Head of caudate nucleus (tissue), 42 donors: Measurements from ENCODE around the gene DHRS12.
A peak's percentile ranks its signal among the peaks of the same experiment; 100 is the strongest.

Experiments
- DNase-seq, 42 donors: peaks; one replicate each; pipeline versions ENCODE4 v3.0.0 to v3.0.0-alpha.2; 2020 to 2021; ENCODE audit warnings: mixed read lengths in 7 of 42
- intact Hi-C: fragments of 100-400 bp; cut with DNase I; formaldehyde crosslinking; loops from one replicate; pipeline ENCODE4 v1.15.0; 2022

Gene DHRS12

DNA sequence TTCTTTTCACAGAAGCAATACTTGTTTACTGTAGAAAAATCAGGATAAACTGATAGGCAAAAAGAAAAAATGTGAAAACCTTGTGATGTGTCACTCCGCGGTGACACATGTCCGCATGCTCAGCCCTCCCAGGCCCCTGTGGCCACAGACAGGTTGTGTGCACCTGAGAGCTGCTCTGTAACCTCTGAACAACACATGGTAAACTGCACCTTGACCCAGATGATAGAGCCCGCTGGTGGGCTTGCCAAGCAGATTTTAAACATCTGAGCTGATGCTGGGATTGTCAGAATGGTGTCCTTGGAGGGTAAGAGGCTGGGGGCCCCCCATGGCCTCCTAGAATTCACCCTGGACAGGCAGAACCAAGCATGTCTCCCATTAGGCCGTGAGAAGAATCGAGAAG is 33.8 kb downstream of the DHRS12 start:
- intact Hi-C loops: no loop called here
- peak in 1 of 42 donors; percentile 32 for DNase-seq

DNA sequence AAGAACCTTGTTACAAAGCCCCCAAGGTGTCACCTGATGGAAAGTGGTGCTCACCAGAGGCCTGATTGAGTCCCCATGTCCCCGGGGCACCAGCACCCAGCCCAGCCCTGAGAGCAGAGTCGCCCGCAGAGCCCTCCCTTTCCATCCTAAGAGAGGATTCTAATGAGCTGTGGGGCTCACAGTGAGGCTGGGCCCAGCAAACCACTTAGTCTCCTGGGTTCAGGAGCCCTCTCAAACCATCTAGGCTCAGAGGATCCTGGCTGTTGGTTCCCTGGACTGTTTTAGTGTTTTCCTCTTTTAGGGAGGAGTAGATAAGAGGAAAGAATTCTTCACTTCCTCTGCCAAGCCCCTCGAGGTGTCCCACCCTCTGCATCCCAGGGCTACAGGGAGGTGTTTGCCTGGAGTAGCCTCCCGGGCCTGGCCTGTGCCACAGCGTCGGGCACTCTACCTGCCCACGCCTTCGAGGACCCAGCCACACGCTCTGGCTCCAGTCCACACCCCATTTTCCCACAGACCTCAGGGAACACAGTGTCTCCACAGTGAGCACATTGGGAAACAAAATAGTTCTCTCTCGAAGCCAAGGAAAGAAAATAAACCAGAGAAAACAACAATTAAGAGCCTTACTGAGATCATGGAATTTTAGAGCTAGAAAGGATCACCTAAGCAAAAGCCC is 34.4 kb downstream of the DHRS12 start:
- intact Hi-C loops: no loop called here
- no peak for DNase-seq

DNA sequence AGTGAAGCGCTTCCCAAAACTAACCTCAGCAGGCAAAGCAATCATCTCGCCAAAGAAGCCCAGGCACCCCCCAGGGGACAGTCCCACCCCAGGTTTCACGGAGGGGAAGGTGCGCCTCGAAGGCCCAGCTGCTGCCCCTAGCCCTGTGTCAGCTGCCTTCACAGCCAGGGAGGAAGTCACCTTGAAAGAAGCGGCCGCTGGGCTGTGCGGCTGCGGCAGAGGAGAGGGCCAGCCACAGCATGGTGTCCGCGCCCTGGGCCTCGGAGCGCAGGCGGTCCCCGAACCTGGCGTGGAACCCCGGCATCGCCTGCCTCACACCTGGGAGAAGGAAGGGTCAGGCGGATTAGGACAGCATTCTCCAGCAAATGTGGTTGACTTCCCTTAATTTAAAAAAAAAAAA is 35.0 kb downstream of the DHRS12 start:
- intact Hi-C loops: no loop called here
- no peak for DNase-seq

DNA sequence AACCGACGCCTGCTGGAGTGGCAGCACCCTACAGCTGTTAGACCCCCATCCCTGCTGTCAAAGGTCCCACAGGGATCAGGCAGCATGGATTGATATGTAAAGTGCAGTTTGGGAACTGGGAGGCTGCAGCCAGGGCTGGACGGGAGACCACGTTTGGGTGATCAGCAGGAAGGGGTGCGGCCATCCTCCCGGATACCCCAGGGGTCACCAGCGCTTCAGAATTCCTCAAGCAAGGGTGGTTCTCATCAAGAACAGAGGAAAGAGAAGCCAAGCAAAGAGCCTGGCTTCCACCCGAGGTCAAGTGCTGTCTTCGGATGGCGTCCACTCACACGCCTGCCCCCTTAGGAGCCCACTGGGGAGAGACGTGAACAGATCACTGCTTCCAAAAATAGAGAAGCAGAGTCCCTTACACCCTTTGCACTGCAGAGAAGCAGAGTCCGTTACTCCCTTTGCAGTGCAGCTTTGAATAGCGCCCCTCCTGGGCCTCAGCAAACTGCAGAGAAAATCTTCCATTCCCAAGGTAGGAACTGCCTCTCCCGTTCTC is 35.5 kb downstream of the DHRS12 start:
- no peak for DNase-seq
- intact Hi-C loops: no loop called here

DNA sequence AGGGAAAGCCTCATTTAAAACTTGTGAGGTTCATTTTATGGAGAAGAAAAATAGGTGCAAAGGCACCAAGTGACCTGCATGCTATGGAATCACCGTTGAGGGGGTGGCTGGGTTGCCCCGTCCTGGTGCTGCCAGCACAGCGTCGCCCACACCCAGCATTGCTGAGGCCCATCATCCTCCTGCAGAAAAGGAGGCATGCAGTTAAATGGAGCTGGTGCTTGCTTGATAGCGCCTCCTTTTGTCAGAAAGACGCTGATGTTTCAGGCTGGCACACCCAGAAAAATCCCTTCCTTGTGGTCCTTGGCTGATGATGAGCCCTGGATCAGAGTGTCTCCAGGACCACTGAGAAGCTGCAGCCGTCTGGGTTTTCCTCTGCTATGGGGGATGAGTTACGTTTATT is 36.9 kb downstream of the DHRS12 start:
- intact Hi-C loops: no loop called here
- DNase-seq: no peak

DNA sequence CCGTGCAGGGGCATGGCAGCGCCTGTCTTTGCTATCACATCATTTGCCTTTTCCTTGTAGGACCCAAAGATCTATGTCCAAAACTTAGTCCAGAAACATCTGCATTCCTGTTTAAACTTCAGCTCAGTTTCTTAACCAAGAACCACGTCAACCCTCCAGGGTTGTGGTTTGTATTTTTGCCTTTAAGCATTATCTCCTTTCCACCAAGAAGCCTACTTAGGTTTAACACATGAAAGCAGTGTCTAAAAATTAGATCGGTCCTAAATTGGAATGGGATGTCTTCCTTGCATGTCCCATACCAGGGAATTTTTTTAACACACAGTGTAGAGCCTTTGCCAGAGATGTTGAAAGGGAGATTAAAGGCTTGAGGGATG is 38.8 kb downstream of the DHRS12 start:
- intact Hi-C loops: no loop called here
- DNase-seq: no peak

DNA sequence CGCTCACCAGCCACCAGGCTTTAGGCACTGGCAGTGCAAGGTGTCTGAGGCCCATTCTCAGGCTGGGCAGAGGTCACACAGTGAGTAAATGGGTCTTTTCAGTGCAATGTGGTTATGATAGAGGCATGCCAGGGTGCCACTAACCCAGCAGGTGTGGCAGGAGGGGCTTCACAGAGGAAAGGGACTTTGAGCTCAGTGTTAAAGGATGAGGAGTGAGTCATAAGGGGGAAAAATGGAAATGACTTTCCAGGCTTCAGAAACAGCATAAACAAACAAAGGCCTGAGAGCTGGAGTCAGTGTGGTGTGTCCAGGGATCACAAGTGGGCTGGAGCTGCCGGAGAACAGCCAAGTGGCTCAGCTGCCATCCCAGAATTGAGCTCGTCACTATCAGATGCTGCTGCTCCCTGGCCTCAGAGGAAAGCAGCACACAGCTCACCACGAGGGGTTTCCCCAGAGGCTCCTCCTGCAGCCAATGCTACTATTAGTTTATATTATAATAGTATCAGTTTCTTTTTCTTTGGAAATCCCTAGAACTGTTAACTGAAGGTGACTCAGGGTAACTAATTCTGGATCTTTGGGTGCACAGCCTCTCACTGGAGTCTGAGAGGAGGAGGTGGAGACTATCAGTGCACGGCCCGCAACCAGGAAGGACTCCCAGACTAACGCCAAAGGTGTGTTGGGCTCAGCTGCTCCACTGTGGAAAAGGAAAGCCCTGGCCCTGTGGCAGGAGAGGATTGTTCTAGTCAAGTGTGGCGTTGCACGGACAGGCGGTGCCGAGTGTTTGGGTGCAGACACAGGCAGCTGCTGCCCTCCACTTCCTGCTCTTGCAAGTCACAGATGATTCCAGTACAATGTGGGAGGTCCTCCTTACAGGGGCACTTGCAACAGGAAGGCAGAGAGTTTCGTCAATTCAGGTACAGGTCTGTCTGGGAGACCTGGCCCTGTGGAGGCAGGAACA is 39.5 kb downstream of the DHRS12 start:
- DNase-seq: peak in 41 of 42 donors; percentile 37 to 87 (median 71)

DNA sequence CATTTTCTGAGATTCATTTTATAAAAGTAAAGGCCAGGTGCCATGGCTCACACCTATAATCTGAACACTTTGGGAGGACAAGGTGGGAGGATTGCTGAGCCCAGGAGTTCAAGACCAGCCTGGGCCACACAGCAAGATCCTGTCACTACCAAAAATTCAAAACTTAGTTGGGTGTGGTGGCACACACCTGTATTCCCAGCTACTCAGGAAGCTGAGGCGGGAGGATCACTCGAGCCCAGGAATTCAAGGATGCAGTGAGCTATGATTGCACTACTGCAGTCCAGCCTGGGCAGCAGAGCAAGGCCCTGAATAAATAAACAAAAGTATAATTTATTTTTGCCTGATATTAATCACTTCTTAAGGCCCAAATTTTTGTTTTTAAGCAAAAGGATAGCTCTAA is 40.5 kb downstream of the DHRS12 start:
- DNase-seq: no peak
- intact Hi-C loops: no loop called here

More for the DNA sequence above, 39.5 kb downstream of the DHRS12 start:
- intact Hi-C loops: no loop called here

DNA sequence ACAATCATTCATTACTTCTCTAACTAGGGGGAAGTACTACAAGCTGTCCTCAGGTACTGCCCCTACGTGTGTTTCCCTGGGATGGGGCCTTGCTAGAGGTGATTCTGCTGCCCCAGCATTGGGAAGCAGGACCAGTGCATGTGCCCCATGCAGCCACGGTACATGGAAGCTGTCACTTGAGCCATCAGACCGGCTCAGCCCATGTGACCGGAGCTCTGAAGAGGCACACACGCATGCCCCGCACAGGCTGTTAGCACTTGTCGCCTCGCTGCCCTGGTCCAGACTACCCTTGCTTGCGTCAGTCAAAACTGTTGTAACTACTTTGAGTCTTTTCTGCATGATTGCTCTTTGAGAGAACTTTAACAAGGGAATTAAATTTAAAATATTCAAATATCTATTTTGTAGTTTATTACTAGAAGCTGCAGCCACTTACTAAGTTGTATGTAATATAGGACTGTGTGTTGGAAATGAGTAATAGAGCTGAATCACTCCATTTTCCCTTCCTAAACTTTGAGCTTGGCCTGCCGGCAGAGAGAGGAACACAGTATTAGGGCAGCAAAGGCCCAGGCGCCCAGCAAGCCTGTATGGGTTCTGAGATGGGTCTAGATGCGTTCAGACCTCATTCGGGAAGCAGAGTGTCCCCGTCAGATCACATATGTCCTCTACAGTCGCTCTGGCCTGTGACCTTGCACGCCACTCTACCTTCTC is 42.2 kb downstream of the DHRS12 start:
- DNase-seq: peak in 2 of 42 donors; percentile 12 to 59
- intact Hi-C loops: no loop called here

DNA sequence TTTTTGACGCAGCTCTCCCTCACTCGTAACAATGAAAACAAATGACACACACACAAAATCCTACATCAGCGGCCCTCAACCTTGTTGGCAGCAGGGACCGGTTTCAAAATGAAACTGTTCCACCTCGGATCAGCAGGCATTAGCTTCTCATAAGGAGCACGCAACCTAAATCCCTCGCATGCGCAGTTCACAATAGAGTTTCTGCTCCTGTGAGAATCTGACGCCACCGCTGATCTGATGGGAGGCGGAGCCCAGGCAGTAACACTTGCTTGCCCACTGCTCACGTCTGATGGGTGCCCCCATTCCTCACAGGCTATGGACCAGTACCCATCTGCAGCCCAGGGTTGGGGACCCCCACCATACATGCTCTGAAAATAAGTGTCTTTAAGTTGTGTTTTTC is 43.4 kb downstream of the DHRS12 start:
- peak; percentile 70 to 95 (median 88) for DNase-seq

DNA sequence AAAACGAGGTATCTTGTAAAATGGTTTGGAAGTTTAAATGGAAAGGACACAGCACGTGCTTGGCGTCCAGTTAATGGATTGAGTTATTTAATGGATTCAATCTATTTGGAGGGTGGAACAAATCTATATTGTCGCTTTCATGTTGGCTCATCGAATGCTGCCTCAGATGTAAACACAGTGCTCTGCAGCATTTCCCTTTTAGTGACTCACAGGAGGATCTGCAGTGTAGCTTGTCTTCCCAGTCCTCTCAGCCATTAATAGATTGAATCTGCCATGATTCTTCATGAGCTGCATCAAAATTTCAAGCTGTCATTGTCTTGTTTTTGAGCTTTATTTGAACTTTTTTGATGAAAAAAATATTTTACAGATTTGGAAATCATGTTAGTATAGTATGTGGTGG is 44.7 kb downstream of the DHRS12 start:
- intact Hi-C loops: no loop called here
- DNase-seq: no peak

More for the DNA sequence above, 43.4 kb downstream of the DHRS12 start:
- intact Hi-C loops: no loop called here

DNA sequence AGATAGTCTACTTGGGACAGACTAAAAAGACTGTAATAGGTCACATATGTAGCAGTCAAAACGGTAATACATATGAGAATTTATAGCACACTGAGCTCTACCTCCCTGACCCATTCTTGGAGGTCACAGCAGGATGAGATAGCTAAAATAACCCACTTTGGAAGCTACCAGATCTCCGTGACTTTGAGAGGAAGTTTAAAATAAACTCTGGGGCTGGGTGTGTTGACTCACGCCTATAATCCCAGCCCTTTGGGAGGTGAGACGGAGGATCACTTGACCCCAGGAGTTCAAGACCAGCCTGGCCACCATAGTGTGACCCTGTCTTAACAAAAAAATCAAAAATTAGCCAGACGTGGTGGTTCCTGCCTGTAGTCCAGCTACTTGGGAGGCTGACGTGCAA is 45.3 kb downstream of the DHRS12 start:
- intact Hi-C loops: no loop called here
- no peak for DNase-seq

DNA sequence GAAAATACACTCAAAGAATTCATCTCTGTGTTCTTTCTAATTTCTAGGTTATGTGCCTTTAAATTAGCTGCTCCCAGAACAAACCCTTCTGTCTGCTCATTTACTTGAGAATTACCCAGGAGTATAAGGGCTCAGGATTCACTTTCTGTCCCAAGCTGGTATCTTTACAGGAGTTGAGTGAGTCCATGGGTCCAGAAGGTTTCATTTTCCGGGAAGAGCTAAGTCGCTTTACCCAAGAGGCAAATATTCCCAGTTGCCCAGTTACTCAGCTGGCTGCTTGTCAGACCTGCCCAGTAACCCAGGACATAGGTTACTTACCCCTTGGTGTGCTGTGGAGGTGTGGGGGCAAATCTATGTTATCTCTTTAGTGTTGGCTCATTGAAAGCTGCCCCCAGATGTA is 47.3 kb downstream of the DHRS12 start:
- intact Hi-C loops: no loop called here
- DNase-seq: no peak

DNA sequence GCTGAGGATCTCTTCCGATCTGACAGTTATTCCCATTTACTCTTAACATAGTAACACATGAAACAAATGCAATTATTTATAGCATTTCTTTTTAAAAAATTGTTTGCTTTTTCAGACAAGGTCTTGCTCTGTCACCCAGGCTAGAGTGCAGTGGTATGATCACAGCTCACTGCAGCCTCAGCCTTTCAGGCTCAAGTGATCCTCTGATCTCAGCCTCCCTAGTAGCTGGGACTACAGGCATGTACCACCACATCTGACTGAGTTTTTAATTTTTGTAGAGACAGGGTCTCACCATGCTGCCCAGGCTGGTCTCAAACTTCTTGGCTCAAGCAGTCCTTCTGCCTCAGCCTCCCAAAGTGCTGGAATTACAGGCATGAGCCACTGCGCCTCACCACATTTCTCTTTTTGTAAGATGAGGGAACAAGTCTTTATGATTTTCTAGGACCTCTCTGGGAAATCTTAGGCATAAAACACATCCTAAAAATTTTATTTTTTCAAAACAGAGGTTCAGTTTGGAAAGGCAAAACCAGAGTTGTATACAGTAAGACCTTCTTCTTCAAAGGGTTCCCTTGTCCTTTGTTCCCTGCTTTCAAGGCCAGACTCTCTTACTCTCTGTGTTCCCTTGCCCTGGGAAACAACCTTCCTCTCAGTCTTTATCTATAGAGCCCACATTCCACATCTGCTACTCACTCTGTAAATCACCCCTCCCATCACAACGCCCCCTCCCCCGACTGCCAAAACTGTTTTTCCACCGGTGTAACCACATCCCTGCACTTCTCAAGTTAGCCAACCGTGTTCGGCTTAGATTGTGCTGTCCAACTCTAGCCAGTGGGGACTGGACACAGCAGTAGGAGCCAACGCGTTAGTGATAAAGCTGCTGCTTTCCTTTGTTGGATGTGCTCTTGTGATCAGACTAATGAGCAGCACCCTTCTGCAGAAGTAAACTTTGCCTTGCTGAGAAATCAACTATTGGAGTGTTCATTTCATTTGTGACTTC is 56.2 kb downstream of the DHRS12 start:
- intact Hi-C loops: no loop called here
- no peak for DNase-seq

DNA sequence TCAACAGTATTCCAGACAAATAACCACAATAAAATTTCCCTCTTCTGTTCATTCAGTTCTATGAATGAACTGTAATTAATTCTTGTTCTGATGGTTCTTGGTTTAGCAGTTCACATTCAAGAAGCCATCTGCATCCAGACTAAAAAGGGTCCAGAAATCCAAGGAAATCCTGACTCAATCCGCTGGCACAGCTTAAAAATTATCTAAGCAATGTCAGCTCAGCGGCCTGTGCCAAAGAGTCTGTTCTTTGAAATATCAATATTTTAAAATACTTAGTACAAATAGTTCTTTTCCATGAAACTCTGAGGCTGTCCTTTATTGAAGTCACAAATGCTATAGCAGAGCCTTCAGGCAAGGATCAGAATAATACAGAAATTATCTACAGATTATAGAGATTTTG is 57.2 kb downstream of the DHRS12 start:
- DNase-seq: no peak
- intact Hi-C loops: no loop called here

DNA sequence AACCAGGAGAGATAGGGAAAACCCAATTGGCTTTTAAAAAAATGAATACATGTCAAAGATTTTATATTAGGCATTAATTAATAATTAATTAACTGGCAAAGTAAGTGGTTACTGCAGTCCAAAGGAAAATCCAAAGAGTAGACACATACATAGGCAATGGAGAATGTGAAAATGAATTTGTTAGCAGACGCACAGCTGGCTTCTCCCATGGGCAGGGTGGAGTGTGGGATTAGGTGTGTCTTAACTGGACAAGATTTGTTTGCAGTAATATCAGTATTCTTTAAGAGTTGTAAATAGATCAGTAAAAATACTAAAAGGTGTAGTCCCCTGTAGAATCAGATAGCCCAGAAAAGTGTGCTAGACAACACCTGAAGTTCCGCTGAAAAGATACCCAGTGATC is 58.7 kb downstream of the DHRS12 start:
- DNase-seq: no peak
- intact Hi-C loops: no loop called here

DNA sequence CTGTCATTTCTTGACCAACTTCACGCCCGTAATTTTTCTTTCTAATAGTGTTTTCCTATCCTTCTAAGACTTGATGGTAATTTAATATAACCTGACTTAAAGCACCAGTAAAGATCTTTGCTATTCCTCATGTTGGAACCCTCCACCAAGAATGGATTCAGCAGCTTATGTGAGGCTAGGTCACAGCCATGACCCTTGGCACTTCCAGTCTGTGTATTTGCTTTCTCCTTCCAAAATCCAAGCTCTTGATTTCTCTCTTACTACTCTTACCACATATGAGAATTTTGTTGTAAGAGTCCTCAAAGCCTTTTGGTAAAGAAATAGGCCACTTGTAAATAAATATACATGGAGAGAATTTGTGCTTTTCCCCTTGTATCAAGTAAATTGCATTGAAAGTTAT is 61.4 kb downstream of the DHRS12 start:
- no peak for DNase-seq
- intact Hi-C loops: no loop called here

DNA sequence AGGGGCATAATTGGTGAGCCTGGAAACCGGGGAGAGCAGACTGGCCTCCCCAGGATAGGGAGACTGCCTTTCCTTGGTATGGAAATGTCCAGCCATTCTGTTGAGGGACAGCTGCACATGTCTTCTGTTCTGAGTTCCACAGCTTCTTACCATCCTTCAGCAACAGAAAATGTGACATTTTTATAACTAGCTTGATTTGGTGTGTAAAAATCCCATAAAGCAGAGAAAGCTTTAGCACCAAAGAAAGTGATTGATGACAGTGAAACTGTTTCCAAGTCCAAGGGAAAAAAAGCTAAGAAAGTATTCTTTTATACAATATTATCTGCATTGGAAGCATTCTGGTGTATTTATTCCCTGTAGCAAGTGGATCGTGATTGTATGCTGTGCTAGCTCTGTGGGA is 61.9 kb downstream of the DHRS12 start:
- intact Hi-C loops: no loop called here
- no peak for DNase-seq

DNA sequence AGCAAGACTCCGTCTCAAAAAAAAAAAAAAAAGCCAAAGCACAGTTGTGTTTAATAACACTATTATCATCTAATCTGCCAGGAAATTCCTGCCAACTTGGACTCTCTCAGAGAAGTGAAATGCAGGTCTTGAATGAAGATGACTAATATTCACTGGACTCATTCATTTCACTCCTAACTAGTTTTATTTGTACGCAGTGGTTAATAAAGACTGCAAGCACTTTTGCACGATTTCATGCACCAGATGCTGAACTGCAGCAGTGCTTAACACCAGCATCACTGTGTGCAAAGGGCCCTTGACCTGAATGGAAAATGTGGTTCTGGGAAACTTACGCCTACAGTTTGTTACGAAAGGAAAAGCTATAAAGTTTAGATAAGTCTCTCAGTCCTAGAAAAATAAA is 63.3 kb downstream of the DHRS12 start:
- intact Hi-C loops: no loop called here
- no peak for DNase-seq
